HG02943 (cell line): ENCODE results near the gene MRPL28.

Experiments
- ATAC-seq: cut with Tn5 transposase; IDR thresholded peaks from one replicate; pipeline ENCODE4 v1.9.1; 2021; ENCODE audit warnings: mild to moderate bottlenecking, low read depth, moderate library complexity; ENCODE audit not compliant: unreplicated experiment

MRPL28 gene

GRCh38 chr16:322476-323143, 47.7 kb downstream of the MRPL28 start:
- no peak for ATAC-seq

GRCh38 chr16:321532-321931, 48.8 kb downstream of the MRPL28 start:
- ATAC-seq, result no peak

GRCh38 chr16:320206-320605, 50.1 kb downstream of the MRPL28 start:
- no peak for ATAC-seq

GRCh38 chr16:318628-319027, 51.7 kb downstream of the MRPL28 start:
- no peak for ATAC-seq

GRCh38 chr16:317583-317982, 52.8 kb downstream of the MRPL28 start:
- no peak for ATAC-seq
